Ishikawa (cell line): Measurements from ENCODE around the gene MARF1.

ENCODE experiments used
- CEBPB ChIP-seq: IDR thresholded peaks from 2 replicates; pipeline ENCODE4 v1.6.1; 2012
- CREB1 ChIP-seq: IDR thresholded peaks from 2 replicates; pipeline ENCODE4 v1.6.1; 2012; ENCODE audit warnings: low read depth
- EGR1 ChIP-seq: IDR thresholded peaks from 2 replicates; pipeline ENCODE4 v1.6.1; 2012
- EP300 ChIP-seq: IDR thresholded peaks from 2 replicates; pipeline ENCODE4 v1.6.1; 2012; ENCODE audit warnings: borderline replicate concordance
- FOXM1 ChIP-seq: IDR thresholded peaks from 2 replicates; pipeline ENCODE4 v1.6.1; 2012; ENCODE audit warnings: low read depth, borderline replicate concordance
- NFIC ChIP-seq: IDR thresholded peaks from 2 replicates; pipeline ENCODE4 v1.6.1; 2012
- RAD21 ChIP-seq: IDR thresholded peaks from 2 replicates; pipeline ENCODE4 v1.6.1; 2012; ENCODE audit warnings: low read depth
- REST ChIP-seq: IDR thresholded peaks from 2 replicates; pipeline ENCODE4 v1.6.1; 2012; ENCODE audit warnings: low read depth, mild to moderate bottlenecking
- TAF1 ChIP-seq: IDR thresholded peaks from 2 replicates; pipeline ENCODE4 v1.6.1; 2012; ENCODE audit warnings: low read depth, mild to moderate bottlenecking
- TCF12 ChIP-seq: IDR thresholded peaks from 2 replicates; pipeline ENCODE4 v1.6.1; 2012; ENCODE audit warnings: low read depth
- TEAD4 ChIP-seq: IDR thresholded peaks from 2 replicates; pipeline ENCODE4 v1.6.1; 2012
- USF1 ChIP-seq: IDR thresholded peaks from 2 replicates; pipeline ENCODE4 v1.6.1; 2012
- YY1 ChIP-seq: IDR thresholded peaks from 2 replicates; pipeline ENCODE4 v1.6.1; 2012; ENCODE audit warnings: low read depth
- ZBTB7A ChIP-seq: IDR thresholded peaks from 2 replicates; pipeline ENCODE4 v1.6.1; 2012; ENCODE audit warnings: low read depth
- TF ChIP-seq, protein P1 (sequence below): IDR thresholded peaks from 2 replicates; pipeline ENCODE4 v1.6.1; 2012

MARF1 gene

GRCh38 chr16:15572329-15573001 lies 70.5 kb downstream of the MARF1 start:
- TF ChIP-seq USF1 (no peak), ZBTB7A (no peak), TEAD4 (no peak)

- TF ChIP-seq NFIC (no peak), CREB1 (no peak), USF1 (no peak), RAD21 (no peak)
Measured at GRCh38 chr16:15571557-15571956, 71.4 kb downstream of the MARF1 start.

GRCh38 chr16:15567823-15568222 lies 75.1 kb downstream of the MARF1 start:
- TF ChIP-seq CREB1 (no peak), CEBPB (no peak), EP300 (no peak), REST (no peak), YY1 (no peak), TAF1 (no peak), RAD21 (no peak), USF1 (no peak), EGR1 (no peak), TEAD4 (no peak), FOXM1 (no peak), ZBTB7A (no peak), NFIC (no peak)
- TF ChIP-seq, protein P1, sequence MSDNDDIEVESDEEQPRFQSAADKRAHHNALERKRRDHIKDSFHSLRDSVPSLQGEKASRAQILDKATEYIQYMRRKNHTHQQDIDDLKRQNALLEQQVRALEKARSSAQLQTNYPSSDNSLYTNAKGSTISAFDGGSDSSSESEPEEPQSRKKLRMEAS, result no peak

DNA sequence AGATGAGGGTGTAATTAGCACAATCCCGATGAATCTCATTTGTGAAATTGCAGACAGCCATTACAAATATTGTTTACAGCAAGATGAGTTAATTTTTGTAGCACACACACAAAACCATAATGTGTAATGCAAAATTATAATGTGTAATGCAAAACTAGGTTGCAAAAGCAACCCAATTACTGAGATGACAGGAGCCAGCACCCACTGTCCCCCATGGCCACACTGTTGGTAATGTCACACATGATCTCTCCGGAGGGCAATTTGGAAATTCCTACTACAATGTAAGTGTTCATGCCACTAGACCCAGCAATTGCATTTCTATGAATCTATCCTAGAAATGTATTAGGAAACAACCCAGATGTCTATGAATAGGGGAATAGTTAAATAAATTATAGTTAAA lies 76.9 kb downstream of the MARF1 start:
- TF ChIP-seq RAD21 (no peak), TEAD4 (no peak), EGR1 (no peak), CEBPB (no peak)
- TF ChIP-seq, protein P1, result no peak

- TF ChIP-seq ZBTB7A (no peak), RAD21 (no peak), CREB1 (no peak), YY1 (no peak), NFIC (no peak), TAF1 (no peak), TCF12 (no peak), CEBPB (no peak), REST (no peak), USF1 (no peak), EP300 (no peak), EGR1 (no peak), FOXM1 (no peak), TEAD4 (no peak)
- TF ChIP-seq, protein P1, result no peak
Measured at GRCh38 chr16:15564604-15565339, 78.2 kb downstream of the MARF1 start.
